ENCODE results near the gene OMG.
A peak's percentile ranks its signal among the peaks of the same experiment; 100 is the strongest.
"Not testable (repeated sequence)": the region's sequence is repeated elsewhere in the genome, so short reads cannot be mapped to it uniquely, and the experiment has no call there.

Gene OMG, protein sequence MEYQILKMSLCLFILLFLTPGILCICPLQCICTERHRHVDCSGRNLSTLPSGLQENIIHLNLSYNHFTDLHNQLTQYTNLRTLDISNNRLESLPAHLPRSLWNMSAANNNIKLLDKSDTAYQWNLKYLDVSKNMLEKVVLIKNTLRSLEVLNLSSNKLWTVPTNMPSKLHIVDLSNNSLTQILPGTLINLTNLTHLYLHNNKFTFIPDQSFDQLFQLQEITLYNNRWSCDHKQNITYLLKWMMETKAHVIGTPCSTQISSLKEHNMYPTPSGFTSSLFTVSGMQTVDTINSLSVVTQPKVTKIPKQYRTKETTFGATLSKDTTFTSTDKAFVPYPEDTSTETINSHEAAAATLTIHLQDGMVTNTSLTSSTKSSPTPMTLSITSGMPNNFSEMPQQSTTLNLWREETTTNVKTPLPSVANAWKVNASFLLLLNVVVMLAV

DNA sequence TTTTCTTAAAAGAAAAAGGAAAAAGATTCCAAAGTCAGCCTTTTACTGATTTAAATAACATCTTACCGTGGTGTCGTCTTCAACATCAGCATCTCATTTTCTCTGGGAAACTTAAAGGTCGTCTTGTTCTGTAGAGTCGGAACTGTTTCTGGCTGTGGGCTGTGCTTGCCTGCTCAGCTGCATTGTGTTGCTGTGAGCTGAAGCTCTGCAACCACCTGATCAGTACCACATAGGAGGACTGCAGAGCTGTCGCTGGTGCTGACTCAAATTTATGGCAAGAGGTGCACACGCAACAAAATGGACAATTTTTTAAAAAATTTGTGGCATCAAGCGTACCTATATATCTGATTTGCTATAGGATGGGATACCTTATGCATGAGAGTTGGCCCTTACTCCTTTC lies at the start of gene OMG:
TSS of gene OMG (minus strand) at position 150 of the 400 bp plus-strand sequence. CDS start 908 bp downstream, outside the sequence.
- DNase-seq (no peak), ATAC-seq (no peak)

DNA sequence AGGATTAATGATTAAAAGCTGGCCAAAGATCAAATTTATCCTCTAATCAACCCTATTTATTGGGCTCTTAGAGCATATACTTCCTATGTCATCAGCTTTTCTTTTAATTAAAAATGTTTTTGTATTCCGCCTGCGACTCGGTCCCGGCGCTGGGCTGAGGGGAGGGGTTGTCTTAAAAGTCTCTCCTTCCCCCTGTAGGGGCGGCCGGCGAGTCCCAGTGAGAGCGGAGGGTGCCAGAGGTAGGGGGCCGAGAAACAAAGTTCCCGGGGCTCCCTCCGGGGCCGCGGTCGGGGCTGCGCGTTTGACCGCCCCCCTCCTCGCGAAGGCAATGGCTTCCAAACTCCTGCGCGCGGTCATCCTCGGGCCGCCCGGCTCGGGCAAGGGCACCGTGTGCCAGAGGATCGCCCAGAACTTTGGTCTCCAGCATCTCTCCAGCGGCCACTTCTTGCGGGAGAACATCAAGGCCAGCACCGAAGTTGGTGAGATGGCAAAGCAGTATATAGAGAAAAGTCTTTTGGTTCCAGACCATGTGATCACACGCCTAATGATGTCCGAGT lies 48.2 kb upstream of the OMG start:
- DNase-seq, ATAC-seq: not testable (repeated sequence)

DNA sequence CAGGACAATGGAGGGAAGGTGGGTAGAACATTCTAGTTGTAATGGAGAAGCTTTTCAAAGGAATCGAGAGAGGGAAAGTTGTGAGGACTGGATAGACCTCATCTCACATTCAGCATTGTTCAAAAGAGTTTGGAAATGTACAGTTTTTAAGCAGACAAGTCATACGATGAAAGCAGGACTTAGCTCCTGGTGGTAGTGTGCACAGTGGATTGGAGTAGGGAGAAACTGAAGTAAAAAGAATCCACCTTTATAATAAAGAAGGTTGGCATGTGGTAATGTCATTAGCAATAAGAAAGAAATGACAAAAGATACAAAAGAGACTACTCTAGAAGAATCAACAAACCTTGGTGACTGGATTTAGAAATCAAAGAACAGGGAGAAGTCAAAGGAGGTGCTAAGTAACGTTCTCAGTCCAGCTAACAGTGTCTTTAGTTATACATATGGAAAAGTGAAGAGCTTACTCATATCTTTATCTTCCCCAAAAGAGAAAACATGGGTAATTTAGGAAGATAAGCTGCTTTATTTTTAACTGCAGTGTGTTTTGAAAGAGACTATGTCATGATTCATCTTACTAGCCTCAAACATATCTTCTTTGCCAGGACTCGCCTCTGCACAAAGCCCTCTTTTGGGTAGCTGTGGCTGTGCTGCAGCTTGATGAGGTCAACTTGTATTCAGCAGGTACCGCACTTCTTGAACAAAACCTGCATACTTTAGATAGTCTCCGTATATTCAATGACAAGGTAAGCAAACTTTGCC lies 43.0 kb upstream of the OMG start:
- no peak for DNase-seq
- no peak for ATAC-seq

DNA sequence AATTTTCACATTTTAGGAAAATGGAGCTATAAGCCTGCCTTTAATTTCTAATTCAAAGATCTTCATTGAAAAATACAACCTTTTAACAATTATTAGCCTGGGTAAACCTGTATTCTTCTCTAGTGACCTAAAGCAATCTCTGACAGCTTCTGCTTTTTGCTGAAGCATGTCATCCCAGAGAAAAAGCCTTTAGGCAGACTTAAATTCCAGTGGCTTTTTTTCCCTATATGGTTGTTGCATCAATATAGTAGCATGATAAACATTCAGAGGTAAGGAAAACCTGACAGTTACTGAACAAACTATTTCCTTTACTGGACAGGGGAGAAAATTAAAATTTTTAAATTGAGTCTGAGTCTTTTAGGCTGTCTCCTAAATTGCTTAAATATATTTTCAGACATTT lies 32.2 kb upstream of the OMG start:
- ATAC-seq (no peak), DNase-seq (no peak)

DNA sequence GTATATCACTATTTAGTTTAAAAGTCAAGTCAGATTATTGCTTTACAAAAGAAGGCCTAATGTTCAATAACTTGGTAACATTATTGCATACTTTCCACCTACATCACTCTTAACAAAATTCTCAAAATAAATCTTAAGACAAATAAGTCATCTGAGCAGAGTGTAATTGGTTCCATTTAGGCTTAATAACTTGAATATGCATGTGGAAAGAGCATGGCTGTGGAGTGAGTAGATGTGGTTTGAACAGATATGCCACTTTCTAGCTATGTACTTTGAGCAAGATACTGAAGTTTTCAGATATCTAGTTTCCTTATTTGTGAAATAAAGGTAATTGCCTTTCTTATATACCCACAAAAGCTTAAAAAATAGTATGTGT lies 31.1 kb upstream of the OMG start:
- DNase-seq (no peak), ATAC-seq (peak; percentile 57)

DNA sequence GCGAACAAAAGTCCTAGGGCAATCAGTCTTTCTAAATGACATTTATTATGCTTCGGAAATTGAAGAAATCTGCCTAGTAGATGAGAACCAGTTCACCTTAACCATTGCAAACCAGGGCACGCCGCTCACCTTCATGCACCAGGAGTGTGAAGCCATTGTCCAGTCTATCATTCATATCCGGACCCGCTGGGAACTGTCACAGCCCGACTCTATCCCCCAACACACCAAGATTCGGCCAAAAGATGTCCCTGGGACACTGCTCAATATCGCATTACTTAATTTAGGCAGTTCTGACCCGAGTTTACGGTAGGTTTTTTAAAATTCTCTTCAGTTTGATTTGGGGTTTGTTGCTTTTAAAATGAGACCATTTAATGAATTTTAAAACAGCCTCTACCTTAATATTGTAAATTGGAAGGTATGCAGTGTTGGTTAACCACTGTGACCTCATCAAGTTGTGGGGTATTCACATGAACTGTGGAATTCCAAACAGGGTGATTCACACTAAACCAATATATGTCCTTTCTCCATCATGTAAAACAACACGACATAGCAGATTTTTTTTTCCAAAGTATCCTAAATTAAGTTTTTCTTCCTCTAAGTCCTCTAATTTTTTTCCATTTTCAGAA lies 30.6 kb upstream of the OMG start:
- ATAC-seq (peak; percentile 57), DNase-seq (no peak)

DNA sequence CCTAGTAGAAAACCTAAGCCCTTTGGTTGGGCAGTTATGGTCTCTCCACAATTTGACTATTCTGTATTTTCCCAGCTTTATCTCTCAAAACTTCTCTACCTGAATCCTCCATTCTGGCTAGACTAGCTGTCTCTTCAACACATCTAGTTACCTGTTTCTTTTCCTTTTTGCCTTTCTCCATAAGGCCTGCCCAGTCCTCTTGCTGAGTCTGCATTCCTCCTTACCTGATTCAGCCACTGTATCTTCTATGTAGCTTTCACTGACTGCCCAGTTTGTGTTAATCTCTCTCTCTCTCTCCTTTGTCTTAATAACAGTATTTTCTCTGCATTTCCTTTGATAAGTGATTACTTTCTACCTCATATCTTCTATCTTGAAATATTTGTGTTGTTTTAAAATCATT lies 26.5 kb upstream of the OMG start:
- ATAC-seq (no peak), DNase-seq (no peak)

DNA sequence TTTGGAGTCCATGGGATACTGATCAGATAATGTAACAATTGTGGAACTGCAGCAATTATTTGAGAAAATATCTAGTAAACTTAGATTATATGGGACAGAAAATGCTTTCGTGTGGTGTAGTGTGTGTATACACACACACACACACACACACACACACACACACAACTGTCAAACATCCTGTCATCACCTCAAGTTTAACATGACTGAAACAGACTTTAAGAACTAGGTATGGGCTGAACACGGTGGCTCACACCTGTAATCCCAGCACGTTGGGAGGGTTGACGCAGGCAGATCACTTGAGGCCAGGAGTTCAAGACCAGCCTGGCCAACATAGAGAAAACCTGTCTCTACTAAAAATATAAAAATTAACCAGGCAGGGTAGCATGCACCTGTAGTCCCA lies 24.9 kb upstream of the OMG start:
- ATAC-seq: peak; percentile 12
- no peak for DNase-seq

DNA sequence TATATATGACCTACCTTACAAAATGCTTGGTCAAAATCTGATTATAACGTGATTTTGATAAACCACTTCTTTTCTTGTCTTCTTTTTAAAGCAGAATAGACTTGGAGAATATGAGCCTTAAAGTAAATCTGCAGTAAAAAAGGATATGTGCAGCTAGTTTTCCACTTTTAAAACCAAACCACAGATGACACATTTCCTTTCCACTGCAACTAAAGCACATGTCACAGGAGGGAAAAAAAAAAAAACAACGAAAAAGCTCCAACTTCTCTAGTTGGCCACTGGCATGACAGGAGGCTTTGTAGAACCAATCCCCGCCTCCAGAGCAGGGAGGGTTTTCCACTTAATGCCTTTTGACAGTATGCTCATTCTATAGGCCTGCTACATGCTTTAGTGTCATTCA lies 24.4 kb upstream of the OMG start, which contains the start of gene EVI2A:
TSS of gene EVI2A (minus strand) at position 142 of the 400 bp plus-strand sequence. CDS start 2,609 bp downstream, outside the sequence.
- DNase-seq: peak; percentile 70
- peak; percentile 96 for ATAC-seq

DNA sequence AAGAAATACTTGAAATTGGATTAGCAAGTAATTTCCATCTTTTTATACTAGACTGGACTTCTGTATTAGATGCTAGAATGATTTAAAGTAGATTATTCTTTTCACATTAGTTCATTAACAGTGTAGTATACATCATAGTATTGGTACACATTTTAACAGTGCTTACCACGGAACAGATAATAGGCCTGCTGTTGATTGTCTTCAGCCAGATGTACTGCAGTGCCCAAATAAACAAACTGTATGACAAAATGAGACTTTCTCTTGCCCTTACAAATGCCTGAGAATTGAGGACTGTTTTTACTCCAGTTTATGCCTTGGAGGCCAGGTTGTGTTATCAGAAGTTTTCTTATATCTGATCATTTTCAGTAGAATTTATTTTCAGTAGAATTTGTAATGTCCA lies 23.8 kb upstream of the OMG start:
- DNase-seq: no peak

DNA sequence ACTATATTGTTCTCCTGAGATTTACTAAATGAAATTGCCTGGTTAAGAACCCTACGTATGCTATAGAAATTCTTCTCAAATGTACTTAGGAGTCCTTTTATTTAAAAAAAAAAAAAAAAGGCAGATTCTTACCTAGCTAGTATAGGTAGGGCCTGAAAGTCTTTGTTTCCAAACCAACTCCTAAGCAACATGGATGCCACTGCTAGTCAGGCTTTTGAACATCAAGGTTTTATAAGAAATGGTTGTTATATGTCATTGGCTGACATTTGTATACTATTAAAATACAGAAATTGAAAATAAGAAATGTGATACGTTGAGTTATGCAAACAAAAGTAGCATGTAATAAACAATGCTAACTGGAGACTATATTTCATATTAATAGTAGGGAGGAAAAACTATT lies 23.2 kb upstream of the OMG start:
- no peak for DNase-seq
- no peak for ATAC-seq

More for the DNA sequence above, 23.8 kb upstream of the OMG start:
- ATAC-seq: no peak

DNA sequence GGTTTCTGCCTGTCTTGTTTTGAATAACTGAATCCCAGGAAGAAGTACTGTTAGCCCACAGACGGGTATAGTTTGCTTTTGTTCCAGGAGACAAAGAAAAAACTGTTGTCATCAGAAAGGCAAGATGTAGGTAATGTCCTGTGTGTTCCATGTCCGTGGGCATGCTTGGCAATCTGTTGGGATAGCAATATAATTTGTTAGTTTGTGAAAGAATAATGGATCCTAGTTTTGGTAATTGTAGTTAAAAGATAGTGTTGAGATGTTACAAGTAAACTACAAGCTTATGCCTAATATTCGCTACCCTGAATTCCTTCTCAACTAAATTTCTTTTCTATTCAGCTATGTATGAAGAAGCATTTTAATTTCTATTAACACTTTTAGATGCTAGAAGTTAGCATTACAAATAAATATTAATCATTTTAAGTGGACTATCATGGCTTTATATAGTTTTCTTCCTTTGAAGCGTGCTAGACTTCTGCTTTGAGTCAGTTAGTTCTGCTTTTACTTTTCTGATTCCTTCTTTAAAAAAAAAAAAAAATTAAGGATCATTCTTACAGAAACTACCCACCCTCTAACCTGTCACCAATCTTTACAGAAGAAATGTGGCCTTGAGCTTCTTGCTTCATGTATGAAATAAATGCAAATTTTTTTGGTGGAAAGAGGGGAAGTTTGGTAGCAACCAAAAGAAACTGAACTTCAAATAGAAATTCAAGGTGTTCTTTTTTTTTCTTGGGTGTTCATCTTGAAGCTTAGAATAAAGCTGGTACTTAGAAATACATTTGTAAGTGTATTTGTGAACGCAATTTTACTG lies 22.0 kb upstream of the OMG start:
- DNase-seq (no peak), ATAC-seq (peak; percentile 15)

DNA sequence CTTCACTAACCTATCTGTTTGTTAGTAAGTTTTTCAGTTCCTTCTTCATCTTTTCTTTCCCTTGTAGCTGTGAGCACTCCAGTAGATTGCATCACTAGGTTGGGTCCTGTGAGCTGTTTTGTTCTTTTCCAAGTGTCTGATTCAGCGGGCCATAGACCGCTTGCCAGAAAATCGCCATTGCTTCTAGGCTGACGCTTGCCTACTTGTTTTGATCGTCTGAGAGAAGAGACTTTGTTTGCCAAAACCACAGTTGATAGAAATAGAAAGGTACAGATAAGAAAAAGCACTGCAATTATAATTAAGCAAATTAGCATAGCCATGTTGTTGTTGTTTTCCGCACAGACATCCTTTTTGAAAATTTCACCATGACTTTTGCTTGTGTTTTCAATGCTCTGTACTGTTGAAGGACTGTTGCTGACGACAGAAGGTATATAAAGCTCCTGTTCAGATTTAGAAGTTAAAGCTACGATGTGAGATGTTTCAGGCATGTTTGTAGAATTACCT lies 21.3 kb upstream of the OMG start:
- ATAC-seq: peak; percentile 56
- DNase-seq: peak; percentile 51

DNA sequence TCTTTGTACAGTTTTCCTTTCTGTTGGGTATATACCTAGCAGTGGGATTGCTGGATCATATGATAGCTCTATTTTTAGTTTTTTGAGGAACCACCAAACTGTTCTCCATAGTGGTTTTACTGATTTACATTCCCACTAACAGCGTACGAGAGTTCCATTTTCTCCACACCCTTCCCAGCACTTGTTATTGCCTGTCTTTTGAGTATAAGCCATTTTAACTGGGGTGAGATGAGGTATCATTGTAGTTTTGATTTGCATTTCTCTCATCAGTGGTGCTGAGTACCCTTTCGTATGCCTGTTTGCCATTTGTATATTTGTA lies 17.7 kb upstream of the OMG start:
- no peak for DNase-seq
- ATAC-seq: no peak

DNA sequence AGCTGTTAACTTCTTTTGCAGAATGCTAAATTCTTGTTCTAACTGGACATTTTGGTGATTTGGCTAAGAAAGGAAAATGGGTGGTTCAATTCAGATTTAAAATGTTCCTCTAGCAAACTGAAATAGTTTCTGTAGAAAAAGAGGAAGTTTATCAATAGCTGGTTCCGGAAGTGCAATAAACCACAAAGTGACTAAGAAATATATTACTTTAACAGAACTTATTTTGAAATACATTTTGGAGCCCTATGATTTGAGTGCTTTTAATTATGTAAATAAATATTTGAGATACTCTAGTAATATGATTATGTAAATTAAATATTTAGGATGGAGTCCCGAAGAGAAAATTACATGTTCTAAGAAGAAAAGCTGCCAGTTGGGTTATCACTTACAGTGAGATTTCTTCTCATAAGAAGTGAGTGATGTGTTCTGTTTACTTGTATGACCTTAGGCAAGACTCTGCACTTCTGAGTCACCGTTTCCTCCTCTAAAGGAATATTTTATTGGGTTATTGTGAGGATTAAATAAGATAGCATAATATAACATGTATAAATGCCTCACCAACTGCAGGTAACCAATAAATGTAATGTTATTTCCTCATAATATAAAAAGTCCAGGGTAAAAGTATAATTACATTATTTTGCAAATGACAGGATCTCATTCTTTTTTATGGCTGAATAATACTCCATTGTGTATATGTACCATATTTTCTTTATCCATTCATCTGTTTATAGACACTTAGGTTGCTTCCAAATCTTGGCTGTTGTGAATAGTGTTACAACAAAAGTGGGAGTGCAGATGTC lies 17.1 kb upstream of the OMG start, which contains the start of gene EVI2B:
TSS of gene EVI2B (minus strand) at position 73 of the 800 bp plus-strand sequence. CDS start 8,445 bp downstream, outside the sequence.
- ATAC-seq (peak; percentile 66), DNase-seq (no peak)

DNA sequence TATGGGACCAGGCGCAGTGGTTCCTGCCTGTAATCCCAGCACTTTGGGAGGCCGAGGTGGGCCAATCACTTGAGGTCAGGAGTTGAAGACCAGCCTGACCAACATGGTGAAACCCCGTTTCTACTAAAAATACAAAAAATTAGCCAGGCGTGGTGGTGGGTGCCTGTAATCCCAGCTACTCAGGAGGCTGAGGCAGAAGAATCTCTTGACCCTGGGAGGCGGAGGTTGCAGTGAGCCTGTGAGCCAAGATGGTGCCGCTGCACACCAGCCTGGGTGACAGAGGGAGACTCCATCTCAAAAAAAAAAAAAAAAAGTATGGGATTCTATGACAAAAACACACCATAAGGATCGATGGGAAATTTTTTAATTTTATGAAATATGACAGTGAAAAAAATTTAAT lies 15.2 kb upstream of the OMG start:
- not testable (repeated sequence) for ATAC-seq
- DNase-seq: peak; percentile 44

DNA sequence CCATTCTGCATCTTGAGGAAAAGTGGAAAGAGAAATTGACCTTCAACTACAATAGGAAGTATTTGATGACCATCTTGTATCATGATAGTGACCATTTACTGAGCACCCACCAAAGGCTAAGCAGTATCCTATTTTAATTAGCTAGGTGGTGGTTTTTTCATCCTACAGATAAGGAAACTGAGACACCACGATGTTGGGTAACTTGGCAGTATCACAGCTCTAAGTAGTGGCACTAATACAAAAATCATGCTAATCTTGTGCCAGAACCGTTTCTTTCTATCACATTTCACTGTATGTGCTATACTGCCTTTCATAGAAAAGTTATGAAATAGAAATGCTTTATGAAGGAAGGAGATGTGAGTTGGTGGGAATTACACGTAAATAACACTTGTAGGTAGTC lies 14.5 kb upstream of the OMG start:
- no peak for ATAC-seq
- DNase-seq: no peak

DNA sequence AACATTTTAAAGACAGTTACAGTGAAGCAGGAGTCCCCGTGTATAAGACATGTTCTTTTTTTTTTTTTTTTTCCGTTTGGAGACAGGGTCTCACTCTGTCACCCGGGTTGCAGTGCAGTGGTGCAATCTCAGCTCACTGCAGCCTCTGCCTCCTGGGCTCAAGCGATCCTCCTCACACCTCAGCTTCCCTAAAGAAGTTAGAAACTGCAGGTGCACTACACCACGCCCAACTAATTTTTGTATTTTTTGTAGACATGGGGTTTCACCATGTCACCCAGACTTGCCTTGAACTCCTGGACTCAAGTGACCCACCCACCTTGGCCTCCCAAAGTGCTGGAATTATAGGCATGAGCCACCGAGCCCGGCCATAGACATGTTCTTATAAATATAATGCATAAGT lies 13.8 kb upstream of the OMG start:
- ATAC-seq (peak; percentile 10), DNase-seq (no peak)

DNA sequence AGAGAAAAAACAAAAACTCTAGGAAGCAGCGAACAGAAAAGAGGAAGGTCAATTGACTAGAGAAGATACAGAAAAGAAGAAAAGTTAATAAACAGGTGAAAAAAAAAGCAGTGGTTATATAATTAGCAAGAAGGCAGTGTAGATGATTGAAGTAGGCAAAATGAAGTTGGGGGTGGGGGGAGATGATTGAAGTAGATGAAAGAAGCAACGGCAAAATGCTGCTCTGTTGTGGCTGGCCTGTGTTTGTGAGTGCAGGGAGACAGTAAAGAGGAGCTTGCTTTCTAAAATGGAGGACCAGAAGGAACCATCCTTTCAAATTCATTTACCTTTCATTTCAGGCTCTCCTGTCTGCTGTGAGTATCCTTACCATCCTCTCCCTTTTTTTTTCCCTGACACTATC lies 13.2 kb upstream of the OMG start:
- ATAC-seq: peak; percentile 15

DNA sequence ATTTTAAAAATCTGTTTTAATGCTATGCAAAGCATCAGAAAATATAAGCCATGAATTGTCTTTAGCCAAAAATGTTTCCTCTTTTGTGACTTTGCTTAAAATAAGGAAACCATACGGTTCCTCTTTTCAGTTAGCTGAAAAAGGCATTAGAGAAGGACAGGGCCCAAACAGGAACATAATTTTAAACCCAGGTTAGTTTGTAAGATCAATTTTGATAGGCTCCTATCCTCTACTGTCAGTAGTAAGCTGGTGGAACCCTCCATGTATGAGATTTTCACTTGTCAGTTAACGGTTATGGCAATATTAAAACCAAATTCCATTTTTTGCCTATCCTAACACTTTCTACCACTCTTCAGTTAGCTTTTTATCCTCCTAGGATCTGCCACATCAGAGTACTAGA lies 12.5 kb upstream of the OMG start:
- DNase-seq: no peak
- ATAC-seq: no peak

More for the DNA sequence above, 13.2 kb upstream of the OMG start:
- DNase-seq: no peak

Data from stimulated activated naive CD8-positive, alpha-beta T cell treated with anti-CD3 and anti-CD28 coated beads, Interleukin-15, Interleukin-2, amounts not matched to agents 100 U/mL and 50 U/mL, for 24 hours (primary cell).